A549 (cell line): ENCODE data around the gene PPP1R12B.
"Not testable (repeated sequence)": the region's sequence is repeated elsewhere in the genome, so short reads cannot be mapped to it uniquely, and the experiment has no call there.

ENCODE experiments used
- CTCF ChIP-seq: fragments of >200 bp; sonication (Bioruptor Twin); formaldehyde crosslinking; IDR thresholded peaks from 3 replicates; pipeline ENCODE4 v1.5.1; 2016
- EP300 ChIP-seq, 2 experiments: fragments of >200 bp; sonication (Bioruptor Twin); formaldehyde crosslinking; IDR thresholded peaks; 2 replicates in 1 of 2; 3 replicates in 1 of 2; pipeline ENCODE4 v1.6.1; 2016 to 2017
- TF ChIP-seq, protein P1 (sequence below): fragments of 200-600 bp; sonication (generic); IDR thresholded peaks from 2 replicates; pipeline ENCODE4 v1.6.1; 2016; ENCODE audit warnings: antibody characterized with exemption, mild to moderate bottlenecking, moderate library complexity

GRCh38 chr1:202424260-202424659, 75.8 kb downstream of the PPP1R12B start:
- TF ChIP-seq, protein P1, sequence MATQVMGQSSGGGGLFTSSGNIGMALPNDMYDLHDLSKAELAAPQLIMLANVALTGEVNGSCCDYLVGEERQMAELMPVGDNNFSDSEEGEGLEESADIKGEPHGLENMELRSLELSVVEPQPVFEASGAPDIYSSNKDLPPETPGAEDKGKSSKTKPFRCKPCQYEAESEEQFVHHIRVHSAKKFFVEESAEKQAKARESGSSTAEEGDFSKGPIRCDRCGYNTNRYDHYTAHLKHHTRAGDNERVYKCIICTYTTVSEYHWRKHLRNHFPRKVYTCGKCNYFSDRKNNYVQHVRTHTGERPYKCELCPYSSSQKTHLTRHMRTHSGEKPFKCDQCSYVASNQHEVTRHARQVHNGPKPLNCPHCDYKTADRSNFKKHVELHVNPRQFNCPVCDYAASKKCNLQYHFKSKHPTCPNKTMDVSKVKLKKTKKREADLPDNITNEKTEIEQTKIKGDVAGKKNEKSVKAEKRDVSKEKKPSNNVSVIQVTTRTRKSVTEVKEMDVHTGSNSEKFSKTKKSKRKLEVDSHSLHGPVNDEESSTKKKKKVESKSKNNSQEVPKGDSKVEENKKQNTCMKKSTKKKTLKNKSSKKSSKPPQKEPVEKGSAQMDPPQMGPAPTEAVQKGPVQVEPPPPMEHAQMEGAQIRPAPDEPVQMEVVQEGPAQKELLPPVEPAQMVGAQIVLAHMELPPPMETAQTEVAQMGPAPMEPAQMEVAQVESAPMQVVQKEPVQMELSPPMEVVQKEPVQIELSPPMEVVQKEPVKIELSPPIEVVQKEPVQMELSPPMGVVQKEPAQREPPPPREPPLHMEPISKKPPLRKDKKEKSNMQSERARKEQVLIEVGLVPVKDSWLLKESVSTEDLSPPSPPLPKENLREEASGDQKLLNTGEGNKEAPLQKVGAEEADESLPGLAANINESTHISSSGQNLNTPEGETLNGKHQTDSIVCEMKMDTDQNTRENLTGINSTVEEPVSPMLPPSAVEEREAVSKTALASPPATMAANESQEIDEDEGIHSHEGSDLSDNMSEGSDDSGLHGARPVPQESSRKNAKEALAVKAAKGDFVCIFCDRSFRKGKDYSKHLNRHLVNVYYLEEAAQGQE: not testable (repeated sequence)
- not testable (repeated sequence) for TF ChIP-seq CTCF; EP300 (IDR thresholded peaks at IDR 0.05)
